ENCODE data around the gene QSOX2.

The QSOX2 gene

DNA sequence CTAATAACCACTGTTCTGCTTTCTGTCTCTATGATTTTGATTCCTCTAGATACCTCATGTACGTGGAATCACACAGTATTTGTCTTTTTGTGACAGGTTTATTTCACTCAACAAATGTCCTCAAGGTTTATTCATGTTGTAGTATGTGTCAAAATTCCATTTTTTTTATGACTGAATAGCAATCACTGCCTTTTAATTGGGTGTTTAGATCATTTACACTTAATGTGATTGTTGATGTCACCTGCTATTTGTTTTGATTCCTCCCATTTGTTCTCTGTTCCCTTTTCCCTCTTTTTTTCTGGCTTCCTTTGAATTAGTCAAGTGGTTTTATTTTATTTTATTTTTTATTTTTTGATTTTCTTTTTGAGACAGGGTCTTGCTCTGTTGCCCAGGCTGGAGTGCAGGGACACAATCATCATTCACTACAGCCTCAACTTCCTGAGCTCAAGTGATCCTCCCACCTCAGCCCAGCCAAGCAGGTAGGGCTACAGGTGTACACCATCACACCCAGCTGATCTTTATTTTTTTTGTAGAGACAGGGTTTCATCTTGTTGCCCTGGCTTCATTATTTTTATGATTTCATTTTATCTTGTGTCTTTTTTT lies 82.3 kb downstream of the QSOX2 start:
- Histone ChIP-seq H3K9me3 (peaks cover 0 to 9% (median 8%) of the 10 kb centered on the region in 3 donors), H3K36me3 (no peaks in the 10 kb centered on the region), H3K27ac (no peak overlapping the region), H3K27me3 (peaks cover 0 to 30% of the 10 kb centered on the region in 2 donors), H3K4me3 (no peak overlapping the region), H3K4me1 (no peaks in the 10 kb centered on the region)
- intact Hi-C loops (cut with DNase I; ENCODE audit: low total_unique reads): no loop called here
- TF ChIP-seq, protein P1, sequence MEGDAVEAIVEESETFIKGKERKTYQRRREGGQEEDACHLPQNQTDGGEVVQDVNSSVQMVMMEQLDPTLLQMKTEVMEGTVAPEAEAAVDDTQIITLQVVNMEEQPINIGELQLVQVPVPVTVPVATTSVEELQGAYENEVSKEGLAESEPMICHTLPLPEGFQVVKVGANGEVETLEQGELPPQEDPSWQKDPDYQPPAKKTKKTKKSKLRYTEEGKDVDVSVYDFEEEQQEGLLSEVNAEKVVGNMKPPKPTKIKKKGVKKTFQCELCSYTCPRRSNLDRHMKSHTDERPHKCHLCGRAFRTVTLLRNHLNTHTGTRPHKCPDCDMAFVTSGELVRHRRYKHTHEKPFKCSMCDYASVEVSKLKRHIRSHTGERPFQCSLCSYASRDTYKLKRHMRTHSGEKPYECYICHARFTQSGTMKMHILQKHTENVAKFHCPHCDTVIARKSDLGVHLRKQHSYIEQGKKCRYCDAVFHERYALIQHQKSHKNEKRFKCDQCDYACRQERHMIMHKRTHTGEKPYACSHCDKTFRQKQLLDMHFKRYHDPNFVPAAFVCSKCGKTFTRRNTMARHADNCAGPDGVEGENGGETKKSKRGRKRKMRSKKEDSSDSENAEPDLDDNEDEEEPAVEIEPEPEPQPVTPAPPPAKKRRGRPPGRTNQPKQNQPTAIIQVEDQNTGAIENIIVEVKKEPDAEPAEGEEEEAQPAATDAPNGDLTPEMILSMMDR (IDR thresholded peaks at IDR 0.05): no peak
- no peak for DNase-seq

DNA sequence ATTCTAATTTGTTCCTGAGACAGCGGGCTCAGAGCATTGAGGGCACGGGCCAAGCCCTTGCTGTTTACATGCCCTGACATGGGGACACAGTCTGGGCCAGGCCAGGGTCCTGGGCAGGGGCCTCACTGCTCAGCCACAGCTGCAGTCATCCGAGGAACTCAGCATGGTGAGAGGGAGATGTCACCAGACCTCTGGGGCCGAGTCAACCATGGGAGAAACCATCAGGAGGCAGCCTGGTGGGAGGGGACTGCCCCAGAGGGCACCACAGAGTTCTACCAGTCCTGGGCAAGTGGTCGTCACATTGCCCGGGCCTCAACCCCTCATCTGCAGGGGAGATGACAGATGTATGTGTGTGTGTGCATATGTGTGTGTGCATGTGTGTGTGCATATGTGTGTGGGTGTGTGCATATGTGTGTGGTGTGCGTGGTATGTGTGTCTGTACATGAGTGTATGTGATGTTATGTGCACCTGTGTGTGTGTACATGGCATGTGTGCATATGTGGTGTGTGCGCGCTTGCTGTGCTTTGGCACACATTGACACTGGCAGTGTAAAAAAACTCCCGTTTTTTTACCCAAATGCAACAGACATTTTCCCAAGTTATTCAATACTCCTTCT lies 84.5 kb downstream of the QSOX2 start:
- peaks cover 0 to 47% of the 10 kb centered on the region in 2 donors for H3K27me3 ChIP-seq
- no peaks in the 10 kb centered on the region for H3K4me1 ChIP-seq

DNA sequence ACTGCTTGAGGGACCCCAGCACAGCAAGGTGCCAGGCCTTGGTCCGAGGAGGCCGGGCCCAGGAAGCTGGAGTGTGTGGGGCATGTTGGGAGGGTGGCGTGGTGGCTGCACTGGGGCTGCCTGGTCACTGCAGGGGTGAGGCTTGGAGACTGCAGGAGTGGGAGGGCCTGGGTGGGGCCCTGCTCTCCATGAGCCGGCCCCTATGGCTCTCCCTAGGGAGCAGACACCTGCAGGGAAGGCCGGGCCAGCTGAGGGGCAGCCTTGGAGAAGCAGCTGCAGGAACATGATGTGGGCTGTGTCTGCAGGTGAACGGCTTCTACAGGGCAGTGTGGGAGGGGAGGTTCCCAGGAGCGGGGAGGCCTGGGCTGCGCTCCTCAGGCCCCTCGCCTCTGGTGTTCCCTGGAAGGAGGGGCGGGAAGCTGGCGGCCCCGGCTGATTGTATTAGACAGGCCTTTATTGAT lies 85.2 kb downstream of the QSOX2 start:
- H3K36me3 ChIP-seq: no peaks in the 10 kb centered on the region
- H3K9me3 ChIP-seq: peaks cover 0 to 8% (median 0%) of the 10 kb centered on the region in 3 donors
- DNase-seq: no peak
- H3K27ac ChIP-seq: no peak overlapping the region
- H3K4me1 ChIP-seq: no peaks in the 10 kb centered on the region
- TF ChIP-seq, protein P1 (IDR thresholded peaks at IDR 0.05): no peak
- no peak overlapping the region for H3K4me3 ChIP-seq
- intact Hi-C loops (cut with DNase I; ENCODE audit: low total_unique reads): no loop called here
- H3K27me3 ChIP-seq: peaks cover 0 to 53% of the 10 kb centered on the region in 2 donors

More for the DNA sequence above, 84.5 kb downstream of the QSOX2 start:
- TF ChIP-seq, protein P1 (IDR thresholded peaks at IDR 0.05): no peak
- Histone ChIP-seq H3K4me3 (no peak overlapping the region), H3K27ac (no peak overlapping the region), H3K36me3 (no peaks in the 10 kb centered on the region), H3K9me3 (peaks cover 0 to 8% (median 5%) of the 10 kb centered on the region in 3 donors)
- intact Hi-C loops (cut with DNase I; ENCODE audit: low total_unique reads): no loop called here
- DNase-seq: no peak

DNA sequence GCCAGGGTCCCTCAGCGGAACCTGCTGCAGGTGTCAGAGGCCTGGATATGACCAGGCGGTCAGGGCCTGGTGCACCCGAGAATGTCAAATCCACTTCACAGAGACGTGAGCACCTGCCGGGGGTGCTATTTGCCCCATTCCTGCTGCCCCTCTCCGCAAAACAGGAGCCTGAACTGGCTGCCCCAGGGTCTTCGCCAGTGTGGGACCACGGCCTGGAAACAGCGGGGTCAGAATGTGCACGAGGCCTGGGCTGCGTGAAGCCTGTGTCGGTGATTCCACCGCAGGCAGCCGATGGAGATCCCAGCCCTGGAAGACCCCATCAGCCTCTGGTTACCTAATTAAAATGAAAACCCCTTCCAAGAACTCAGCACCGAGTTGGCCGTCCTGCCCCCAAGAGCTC lies 85.8 kb downstream of the QSOX2 start:
- DNase-seq: no peak
- intact Hi-C loops (cut with DNase I; ENCODE audit: low total_unique reads): no loop called here
- Histone ChIP-seq H3K27ac (no peak overlapping the region), H3K4me3 (no peak overlapping the region), H3K9me3 (peaks cover 0 to 8% (median 0%) of the 10 kb centered on the region in 3 donors), H3K36me3 (no peaks in the 10 kb centered on the region), H3K27me3 (peaks cover 0 to 58% of the 10 kb centered on the region in 2 donors), H3K4me1 (no peaks in the 10 kb centered on the region)
- TF ChIP-seq, protein P1 (IDR thresholded peaks at IDR 0.05): no peak

DNA sequence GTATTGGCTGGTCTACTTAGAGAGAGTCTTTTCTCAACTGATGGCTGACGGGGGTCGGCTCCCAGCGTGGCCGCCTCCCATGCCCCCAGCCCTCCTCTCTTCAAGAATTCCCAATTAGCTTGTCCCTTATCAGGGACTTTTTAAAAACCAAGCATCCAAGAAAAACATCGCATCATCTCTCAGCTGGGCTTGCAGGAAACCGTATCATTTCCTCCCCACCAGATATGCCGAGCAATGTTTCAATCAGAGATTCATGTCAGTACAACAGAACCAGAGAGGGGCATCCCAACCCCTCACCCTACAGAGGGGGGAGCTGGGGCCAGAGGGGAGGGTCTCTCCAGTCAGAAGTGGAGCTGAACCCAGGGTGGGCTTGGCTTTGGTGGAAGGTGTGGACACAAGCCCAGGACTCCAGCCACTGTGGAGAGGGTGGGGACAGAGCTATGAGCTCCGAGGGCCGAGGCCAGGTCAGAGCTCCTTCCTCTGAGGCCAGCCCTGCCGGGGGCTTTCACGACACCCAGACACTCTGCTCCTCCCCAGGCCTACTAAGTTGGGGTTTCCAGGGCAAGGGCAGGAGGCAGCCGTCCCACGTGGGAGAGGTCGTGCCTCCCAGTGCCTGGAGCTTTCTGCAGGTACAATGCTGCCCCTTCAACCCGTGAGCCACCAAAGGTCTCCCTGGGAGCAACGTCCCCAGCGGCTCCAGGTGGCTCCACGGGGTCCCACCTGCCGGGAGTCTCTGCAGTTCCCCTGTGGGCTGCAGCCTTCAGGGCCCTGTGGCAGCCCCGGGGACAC lies 87.9 kb downstream of the QSOX2 start:
- TF ChIP-seq, protein P1 (IDR thresholded peaks at IDR 0.05): no peak
- H3K4me1 ChIP-seq: no peaks in the 10 kb centered on the region
- H3K4me3 ChIP-seq: no peak overlapping the region
- H3K9me3 ChIP-seq: no peaks in the 10 kb centered on the region
- intact Hi-C loops (cut with DNase I; ENCODE audit: low total_unique reads): no loop called here
- peaks cover 0 to 63% of the 10 kb centered on the region in 2 donors for H3K27me3 ChIP-seq
- no peaks in the 10 kb centered on the region for H3K36me3 ChIP-seq
- DNase-seq: no peak
- no peak overlapping the region for H3K27ac ChIP-seq

Measured in tibial artery (tissue), 4 donors.